Upper lobe of left lung (tissue), 6 donors: ENCODE results near the gene CPNE4. TPM values are rescaled to one million over a fixed set of nuclear protein-coding genes. Genes with fewer than 3 reads are reported as not detected.
A peak's percentile ranks its signal among the peaks of the same experiment; 100 is the strongest.

Source experiments
- ATAC-seq, 2 donors: fragments of 200-7000 bp; cut with Tn5 transposase; one replicate each; pipeline ENCODE4 v1.9.1; 2022; ENCODE audit warnings: mild to moderate bottlenecking in 2 of 2, moderate library complexity in 2 of 2; ENCODE audit not compliant: low FRiP score in 2 of 2
- DNase-seq, 2 donors: peaks; one replicate each; pipeline ENCODE4 v3.0.0-alpha.2; 2019 to 2020
- H3K27ac ChIP-seq, 4 donors: fragments of 200-600 bp; sonication (generic); one replicate each; pipeline ENCODE4 v1.5.1; 2016 to 2019
- H3K27me3 ChIP-seq, 4 donors: fragments of 200-600 bp; sonication (generic); one replicate each; pipeline ENCODE4 v1.5.1; 2017 to 2019
- H3K36me3 ChIP-seq, 4 donors: fragments of 200-600 bp; sonication (generic); one replicate each; pipeline ENCODE4 v1.5.1; 2016 to 2019
- H3K4me1 ChIP-seq, 4 donors: fragments of 200-600 bp; sonication (generic); one replicate each; pipeline ENCODE4 v1.5.1; 2018 to 2019
- H3K4me3 ChIP-seq, 4 donors: fragments of 200-600 bp; sonication (generic); one replicate each; pipeline ENCODE4 v1.5.1; 2017 to 2019; ENCODE audit warnings: mild to moderate bottlenecking in 2 of 4, moderate library complexity in 1 of 4
- H3K9me3 ChIP-seq, 4 donors: fragments of 200-600 bp; sonication (generic); one replicate each; pipeline ENCODE4 v1.5.1; 2018 to 2019
- CTCF ChIP-seq, 6 experiments: fragments of 450-650 bp in 4 of 6; fragments of 200-600 bp in 2 of 6; sonication (generic) in 2 of 6; IDR thresholded peaks; one replicate each; pipeline ENCODE4 v1.5.1; 2016 to 2019; ENCODE audit warnings: antibody characterized with exemption in 6 of 6
- EP300 ChIP-seq, 4 donors: sonication (generic); formaldehyde crosslinking; IDR thresholded peaks; one replicate each; pipeline ENCODE4 v1.5.1; 2017; ENCODE audit warnings: antibody characterized with exemption in 4 of 4, control low read depth in 2 of 4
- POLR2A ChIP-seq, 4 donors: fragments of 450-650 bp; IDR thresholded peaks; one replicate each; pipeline ENCODE4 v1.5.1; 2016 to 2017; ENCODE audit warnings: antibody characterized with exemption in 4 of 4, mild to moderate bottlenecking in 2 of 4
- POLR2AphosphoS5 ChIP-seq, 2 donors: sonication (generic); formaldehyde crosslinking; IDR thresholded peaks; one replicate each; pipeline ENCODE4 v1.5.1; 2017; ENCODE audit warnings: antibody characterized with exemption in 2 of 2
- WGBS, 2 donors: methylation state at CpG; one replicate each; pipeline ENCODE4 v1.1.5; 2017 to 2018; 5-methylcytosine and 5-hydroxymethylcytosine counted together
- total RNA-seq, 6 donors: library from RNA; depleted of rRNA in 4 of 6; stranded (reverse); fragments of >200 nt in 4 of 6; gene quantifications; one replicate each; pipeline versions ENCODE4 v1.1.0 to v1.2.1, GENCODE V29; 2016 to 2021
- donor health status: DM: no; HTN: no; CAD: no; lungs with moderate emphysema.
- donor health status: DM: no; HTN: yes; CAD: no; lungs with severe emphysema.

Gene CPNE4
- total RNA-seq, 6 donors from 2014 or later = 0.34 to 2.1 (median 0.47) TPM; not detected in 3

- WGBS, 2 donors = 2 to 4% methylated on average over 14 of the region's 14 CpGs
- Histone ChIP-seq H3K4me3 (peak overlapping the region in 2 of 4 donors; percentile 15 to 29), H3K27me3 (peaks cover 0 to 18% (median 6%) of the 10 kb centered on the region in 4 donors), H3K9me3 (no peaks in the 10 kb centered on the region), H3K4me1 (peaks cover 6 to 9% (median 8%) of the 10 kb centered on the region in 4 donors), H3K27ac (no peak overlapping the region), H3K36me3 (no peaks in the 10 kb centered on the region)
- no peak for ATAC-seq
- peak in 1 of 2 donors; percentile 6 for DNase-seq
- no peak for TF ChIP-seq POLR2AphosphoS5 (IDR thresholded peaks at IDR 0.05)
- TF ChIP-seq CTCF (IDR thresholded peaks at IDR 0.05) = no peak
- no peak for TF ChIP-seq EP300 (IDR thresholded peaks at IDR 0.05)
- TF ChIP-seq POLR2A (IDR thresholded peaks at IDR 0.05) = no peak
Observed at GRCh38 chr3:132034097-132034485, 723 bp downstream of the CPNE4 start.

- Histone ChIP-seq H3K27me3 (peaks cover 0 to 18% (median 6%) of the 10 kb centered on the region in 4 donors), H3K9me3 (no peaks in the 10 kb centered on the region), H3K36me3 (no peaks in the 10 kb centered on the region), H3K27ac (no peak overlapping the region), H3K4me1 (peaks cover 6 to 9% (median 8%) of the 10 kb centered on the region in 4 donors), H3K4me3 (no peak overlapping the region)
- WGBS, 2 donors = 12 to 17% methylated on average over 14 to 15 of the region's 15 CpGs
- DNase-seq = peak in 1 of 2 donors; percentile 17
- ATAC-seq = no peak
- TF ChIP-seq POLR2AphosphoS5 (IDR thresholded peaks at IDR 0.05) (no peak), POLR2A (IDR thresholded peaks at IDR 0.05) (no peak), CTCF (IDR thresholded peaks at IDR 0.05) (no peak), EP300 (IDR thresholded peaks at IDR 0.05) (no peak)
Observed at GRCh38 chr3:132033471-132033870, 1.3 kb downstream of the CPNE4 start.

- peak in 1 of 2 donors; percentile 39 for DNase-seq
- Histone ChIP-seq H3K9me3 (no peaks in the 10 kb centered on the region), H3K36me3 (no peaks in the 10 kb centered on the region), H3K4me3 (no peak overlapping the region), H3K27me3 (peaks cover 0 to 18% (median 6%) of the 10 kb centered on the region in 4 donors), H3K27ac (no peak overlapping the region), H3K4me1 (peaks cover 6 to 9% (median 8%) of the 10 kb centered on the region in 4 donors)
- 87 to 88% methylated on average over 8 of the region's 8 CpGs for WGBS, 2 donors
- no peak for ATAC-seq
- TF ChIP-seq POLR2AphosphoS5 (IDR thresholded peaks at IDR 0.05) (no peak), CTCF (IDR thresholded peaks at IDR 0.05) (no peak), POLR2A (IDR thresholded peaks at IDR 0.05) (no peak), EP300 (IDR thresholded peaks at IDR 0.05) (no peak)
Observed at GRCh38 chr3:132032959-132033358, 1.9 kb downstream of the CPNE4 start.

GRCh38 chr3:132029182-132029902 lies 5.5 kb downstream of the CPNE4 start:
- 23 to 24% methylated on average over 13 to 15 of the region's 15 CpGs for WGBS, 2 donors

More at GRCh38 chr3:132029182-132029902, 5.5 kb downstream of the CPNE4 start:
- DNase-seq (peak in 1 of 2 donors; percentile 84), ATAC-seq (peak; percentile 90 to 92)
- Histone ChIP-seq H3K36me3 (no peaks in the 10 kb centered on the region), H3K4me3 (no peak overlapping the region), H3K27ac (no peak overlapping the region), H3K4me1 (peaks cover under 1 to 4% (median 2%) of the 10 kb centered on the region in 4 donors), H3K27me3 (peaks cover 0 to 10% (median 3%) of the 10 kb centered on the region in 4 donors), H3K9me3 (no peaks in the 10 kb centered on the region)
- TF ChIP-seq EP300 (IDR thresholded peaks at IDR 0.05) (no peak), POLR2A (IDR thresholded peaks at IDR 0.05) (no peak), CTCF (IDR thresholded peaks at IDR 0.05) (peak; percentile 54 to 73 (median 64)), POLR2AphosphoS5 (IDR thresholded peaks at IDR 0.05) (no peak)
